Measurements from ENCODE around the gene CACNB2. TPM values are rescaled to one million over a fixed set of nuclear protein-coding genes. Genes with fewer than 3 reads are reported as not detected.

The CACNB2 gene
- total and polyA plus RNA-seq, 10 of the 15 experiments (the other 5 are each of a cell fraction or from before 2014, with no cell fraction given): 0.62 to 8.1 (median 1.2) TPM

GRCh38 chr10:18368273-18368672 lies 228.0 kb downstream of the CACNB2 start:
- ATAC-seq: no peak
- in situ Hi-C loops (cut with MboI) (no loop called here), intact Hi-C loops (cut with micrococcal nuclease; ENCODE audit: unreplicated experiment) (no loop called here)
- H3K79me2 ChIP-seq (ENCODE audit: control insufficient read depth, insufficient read depth, low read length): no peaks in the 10 kb centered on the region
- H3K27me3 ChIP-seq (replicated peaks in 1 of 2; ENCODE audit: control insufficient read depth in 2 of 2, insufficient read depth in 2 of 2, low read length in 1 of 2): no peaks in the 10 kb centered on the region
- SMC1A ChIA-PET (ENCODE audit: uncharacterized antibody, unreplicated experiment): interaction anchor here (0.6 to 1.6 kb wide), 7 partner anchors 7 to 825 kb away, joined by 3 to 8 read pairs (median 3); no protein-coding TSS in a partner anchor
- no peak for DNase-seq (ENCODE audit: low read depth, low spot score)
- RAD21 ChIA-PET (ENCODE audit: unreplicated experiment): interaction anchor here (2.4 kb wide), 1 partner anchor 30 kb away, joined by 14 read pairs; no protein-coding TSS in a partner anchor
- H3K4me2 ChIP-seq (ENCODE audit: control insufficient read depth, insufficient read depth): no peak overlapping the region
- H3K4me1 ChIP-seq (ENCODE audit: control insufficient read depth, insufficient read depth, low read length): no peaks in the 10 kb centered on the region
- H3K36me3 ChIP-seq (ENCODE audit: control insufficient read depth in 2 of 2, insufficient read depth in 2 of 2, low read length in 1 of 2): no peaks in the 10 kb centered on the region
- CTCF ChIA-PET: interaction anchor here (0.9 kb wide), 1 partner anchor 56 kb away, joined by 5 read pairs; no protein-coding TSS in a partner anchor
- H3K9ac ChIP-seq (ENCODE audit: control insufficient read depth, insufficient read depth, low read length): no peak overlapping the region
- 23% methylated on average over 3 of the region's 3 CpGs for WGBS (ENCODE audit: insufficient coverage, insufficient replicate concordance, low lambda C conversion rate, missing lambda C conversion rate)
- no TSS peak for BruUV-seq (replicated peaks)
- no peaks in the 10 kb centered on the region for H3K9me3 ChIP-seq (replicated peaks; ENCODE audit: control insufficient read depth, insufficient read depth, low read length)
- no peak overlapping the region for H2AFZ ChIP-seq (ENCODE audit: control insufficient read depth, low read depth, low read length)
- FAIRE-seq: no peak
- POLR2A ChIA-PET: interaction anchor here (1.4 kb wide), 1 partner anchor 32 kb away, joined by 3 read pairs; no protein-coding TSS in a partner anchor
- no peak overlapping the region for H3K27ac ChIP-seq (ENCODE audit: control insufficient read depth, insufficient read depth)
- H4K20me1 ChIP-seq (ENCODE audit: control insufficient read depth, insufficient read depth): no peaks in the 10 kb centered on the region
- TF ChIP-seq HDAC6 (IDR thresholded peaks at IDR 0.05; ENCODE audit: unreplicated experiment) (no peak), IRF4 (IDR thresholded peaks at IDR 0.05; ENCODE audit: low read depth, low read length) (no peak), MTA2 (IDR thresholded peaks at IDR 0.05; ENCODE audit: low read depth) (no peak), ZZZ3 (IDR thresholded peaks at IDR 0.05; ENCODE audit: control insufficient read depth, insufficient read length, low read depth) (no peak), RELA (IDR thresholded peaks at IDR 0.05; ENCODE audit: borderline replicate concordance, partially characterized antibody) (no peak), FOS (IDR thresholded peaks at IDR 0.05; ENCODE audit: borderline replicate concordance, extremely low read depth, insufficient read length) (no peak), ZNF217 (IDR thresholded peaks at IDR 0.05) (no peak), PAX5 (IDR thresholded peaks at IDR 0.05; ENCODE audit: borderline replicate concordance, low read depth, low read length) (no peak), HDGF (IDR thresholded peaks at IDR 0.05) (no peak), NBN (IDR thresholded peaks at IDR 0.05) (no peak), IRF3 (IDR thresholded peaks at IDR 0.05) (no peak), EGR1 (IDR thresholded peaks at IDR 0.05; ENCODE audit: borderline replicate concordance in 1 of 2, low read depth in 2 of 2, low read length in 2 of 2) (no peak), PKNOX1 (IDR thresholded peaks at IDR 0.05) (no peak), GABPA (IDR thresholded peaks at IDR 0.05; ENCODE audit: low read depth) (no peak), POLR2A (IDR thresholded peaks at IDR 0.05; ENCODE audit: low read depth, low read length) (no peak), MXI1 (IDR thresholded peaks at IDR 0.05; ENCODE audit: low read depth, low read length) (no peak), SUPT20H (IDR thresholded peaks at IDR 0.05; ENCODE audit: borderline replicate concordance, control insufficient read depth, low read depth, low read length) (no peak), POLR2AphosphoS2 (IDR thresholded peaks at IDR 0.05; ENCODE audit: low read depth, low read length) (no peak), RB1 (IDR thresholded peaks at IDR 0.05; ENCODE audit: borderline replicate concordance) (no peak)
- TF ChIP-seq, protein P1, sequence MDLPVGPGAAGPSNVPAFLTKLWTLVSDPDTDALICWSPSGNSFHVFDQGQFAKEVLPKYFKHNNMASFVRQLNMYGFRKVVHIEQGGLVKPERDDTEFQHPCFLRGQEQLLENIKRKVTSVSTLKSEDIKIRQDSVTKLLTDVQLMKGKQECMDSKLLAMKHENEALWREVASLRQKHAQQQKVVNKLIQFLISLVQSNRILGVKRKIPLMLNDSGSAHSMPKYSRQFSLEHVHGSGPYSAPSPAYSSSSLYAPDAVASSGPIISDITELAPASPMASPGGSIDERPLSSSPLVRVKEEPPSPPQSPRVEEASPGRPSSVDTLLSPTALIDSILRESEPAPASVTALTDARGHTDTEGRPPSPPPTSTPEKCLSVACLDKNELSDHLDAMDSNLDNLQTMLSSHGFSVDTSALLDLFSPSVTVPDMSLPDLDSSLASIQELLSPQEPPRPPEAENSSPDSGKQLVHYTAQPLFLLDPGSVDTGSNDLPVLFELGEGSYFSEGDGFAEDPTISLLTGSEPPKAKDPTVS (IDR thresholded peaks at IDR 0.05; ENCODE audit: low read depth, low read length): no peak
- no peak overlapping the region for H3K4me3 ChIP-seq

Measured in GM12878 (cell line).